ENCODE measurements around the gene TEK. TPM values are rescaled to one million over a fixed set of nuclear protein-coding genes. Genes with fewer than 3 reads are reported as not detected.

Gene TEK
- total RNA-seq, 5 donors from 2014 or later (not counting 1 experiment from before 2014, with no cell fraction given), result 0.16 TPM; not detected in 4

DNA sequence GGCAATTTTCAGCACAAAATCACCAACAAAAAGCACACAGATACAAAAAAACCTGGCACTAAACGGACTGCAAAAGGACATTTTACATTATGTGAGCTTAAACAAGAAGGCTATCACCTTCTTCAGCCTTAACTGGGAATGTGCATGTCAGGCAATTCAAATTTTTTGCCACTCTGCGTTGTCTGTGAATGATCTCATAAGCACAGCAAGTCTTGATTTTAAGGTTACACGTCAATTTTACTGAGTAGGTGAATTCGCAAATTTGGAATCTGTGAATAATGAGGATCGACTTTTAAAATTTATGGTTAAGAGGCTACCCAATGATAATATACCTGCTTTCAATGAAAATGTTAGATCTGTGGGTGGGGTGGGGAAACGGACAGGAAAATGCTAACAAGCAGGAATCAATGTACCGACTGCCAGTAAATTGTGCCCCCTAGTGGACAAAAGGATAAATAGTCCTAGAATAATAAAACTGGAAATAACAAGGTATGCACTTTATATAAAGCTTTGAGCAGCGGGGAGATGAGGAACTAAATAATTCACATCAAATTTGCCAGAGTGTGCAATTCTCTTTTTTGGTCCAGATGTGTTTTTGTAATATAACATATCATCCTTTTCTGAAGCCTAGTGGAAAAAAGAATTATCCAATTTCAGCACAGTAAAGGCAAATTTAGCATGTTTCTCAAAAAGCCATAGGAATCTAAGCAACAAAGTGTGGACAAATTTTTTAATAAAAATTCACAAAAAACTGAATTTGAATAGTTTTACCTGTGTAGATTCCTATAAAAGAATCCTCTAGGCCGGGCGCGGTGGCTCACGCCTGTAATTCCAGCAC is 167.4 kb downstream of the TEK start:
- peaks cover under 1 to 8% of the 10 kb centered on the region in 2 donors for H3K27me3 Mint-ChIP-seq
- DNase-seq, result peak in 3 of 35 experiments; percentile 5 to 54 (median 16)

DNA sequence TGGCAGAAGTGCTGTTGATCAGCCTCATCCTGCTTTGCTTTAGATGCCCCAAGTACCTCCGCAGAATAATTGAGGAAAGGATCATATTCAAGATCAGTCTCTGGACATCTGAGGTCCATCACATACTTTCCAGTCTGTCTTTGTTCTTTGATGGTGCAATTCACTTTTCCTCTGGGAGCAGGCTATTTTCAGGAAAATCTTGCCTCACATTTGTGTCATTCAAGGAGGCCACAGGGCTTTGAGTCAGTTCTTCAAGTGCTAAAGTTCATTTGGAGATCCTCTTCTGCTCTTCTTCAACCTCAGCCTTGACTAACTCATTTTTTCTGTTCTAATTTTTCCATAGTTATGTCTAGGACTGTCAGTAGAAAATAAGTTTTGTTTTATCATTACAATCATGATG is 169.3 kb downstream of the TEK start:
- DNase-seq, result no peak
- Histone ChIP-seq H3K4me3 (ENCODE audit: control insufficient read depth in 1 of 2, extremely low read depth in 1 of 2, low read length in 1 of 2) (no peak overlapping the region), H3K9me3 (no peaks in the 10 kb centered on the region), H3K27me3 (replicated peaks in 1 of 2; ENCODE audit: control insufficient read depth in 2 of 2, extremely low read depth in 1 of 2, insufficient read depth in 2 of 2, low read length in 1 of 2) (peaks cover 0 to 8% of the 10 kb centered on the region in 2 experiments), H3K27ac (ENCODE audit: low read length) (no peak overlapping the region), H3K4me1 (ENCODE audit: control insufficient read depth in 1 of 2, extremely low read depth in 1 of 2, insufficient read depth in 2 of 2, low read length in 2 of 2) (no peaks in the 10 kb centered on the region), H3K36me3 (ENCODE audit: control insufficient read depth in 2 of 2, extremely low read depth in 1 of 2, insufficient read depth in 1 of 2, low read length in 1 of 2) (no peaks in the 10 kb centered on the region)
- H3K9me3 Mint-ChIP-seq, result no peaks in the 10 kb centered on the region
- H3K4me3 Mint-ChIP-seq, result no peak overlapping the region
- no peaks in the 10 kb centered on the region for H3K4me1 Mint-ChIP-seq
- WGBS (ENCODE audit: insufficient coverage), result no CpG with 5 or more reads among the region's 1 CpG
- no peak overlapping the region for H3K27ac Mint-ChIP-seq
- no peak for ATAC-seq (replicated peaks in 1 of 4)
- H3K36me3 Mint-ChIP-seq, result no peaks in the 10 kb centered on the region
- peaks cover 7 to 11% of the 10 kb centered on the region in 2 donors for H3K27me3 Mint-ChIP-seq
- POLR2A ChIA-PET, result no interaction called here
- CTCF ChIA-PET, result no interaction called here

More for the DNA sequence above, 167.4 kb downstream of the TEK start:
- no peaks in the 10 kb centered on the region for H3K9me3 ChIP-seq
- H3K4me3 ChIP-seq (ENCODE audit: control insufficient read depth in 1 of 2, extremely low read depth in 1 of 2, low read length in 1 of 2), result no peak overlapping the region
- Mint-ChIP-seq H3K36me3 (no peaks in the 10 kb centered on the region), H3K4me3 (no peak overlapping the region), H3K4me1 (no peaks in the 10 kb centered on the region), H3K9me3 (no peaks in the 10 kb centered on the region), H3K27ac (no peak overlapping the region)
- no peaks in the 10 kb centered on the region for H3K36me3 ChIP-seq (ENCODE audit: control insufficient read depth in 2 of 2, extremely low read depth in 1 of 2, insufficient read depth in 1 of 2, low read length in 1 of 2)
- 0% methylated on average over 1 of the region's 12 CpGs for WGBS (ENCODE audit: insufficient coverage)
- CTCF ChIA-PET, result interaction anchor here in 1 of 2 donors (0.6 to 0.7 kb wide), 3 partner anchors 13 to 29 kb away, joined by 3 read pairs; no protein-coding TSS in a partner anchor
- H3K27me3 ChIP-seq (replicated peaks in 1 of 2; ENCODE audit: control insufficient read depth in 2 of 2, extremely low read depth in 1 of 2, insufficient read depth in 2 of 2, low read length in 1 of 2), result peaks cover 0 to 8% of the 10 kb centered on the region in 2 experiments
- H3K4me1 ChIP-seq (ENCODE audit: control insufficient read depth in 1 of 2, extremely low read depth in 1 of 2, insufficient read depth in 2 of 2, low read length in 2 of 2), result no peaks in the 10 kb centered on the region
- POLR2A ChIA-PET, result no interaction called here
- no peak overlapping the region for H3K27ac ChIP-seq (ENCODE audit: low read length)
- ATAC-seq (replicated peaks in 1 of 4), result peak in 1 of 4 experiments; percentile 52

DNA sequence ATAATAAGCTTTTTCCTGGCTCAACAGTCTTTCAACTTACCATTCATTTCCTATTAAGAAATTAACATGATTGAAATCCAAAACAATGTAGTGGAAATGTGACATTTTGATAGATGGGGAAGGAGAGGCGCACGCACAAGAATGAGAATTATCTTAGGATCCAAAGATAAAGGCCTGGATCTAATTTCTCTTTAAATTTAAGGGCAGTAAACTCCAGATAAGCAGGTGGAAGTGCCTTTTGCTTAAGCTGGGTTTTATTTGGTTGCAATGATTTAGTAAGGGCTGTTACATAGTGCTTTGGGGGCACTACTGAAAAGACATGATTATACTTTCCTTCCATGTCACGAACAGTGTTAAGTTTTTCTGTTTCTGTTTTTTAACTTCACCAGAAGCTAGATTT is 170.6 kb downstream of the TEK start:
- Histone ChIP-seq H3K36me3 (ENCODE audit: control insufficient read depth in 2 of 2, extremely low read depth in 1 of 2, insufficient read depth in 1 of 2, low read length in 1 of 2) (no peaks in the 10 kb centered on the region), H3K4me1 (ENCODE audit: control insufficient read depth in 1 of 2, extremely low read depth in 1 of 2, insufficient read depth in 2 of 2, low read length in 2 of 2) (no peaks in the 10 kb centered on the region), H3K27ac (ENCODE audit: low read length) (no peak overlapping the region), H3K27me3 (replicated peaks in 1 of 2; ENCODE audit: control insufficient read depth in 2 of 2, extremely low read depth in 1 of 2, insufficient read depth in 2 of 2, low read length in 1 of 2) (peaks cover 0 to 8% of the 10 kb centered on the region in 2 experiments), H3K4me3 (ENCODE audit: control insufficient read depth in 1 of 2, extremely low read depth in 1 of 2, low read length in 1 of 2) (no peak overlapping the region), H3K9me3 (no peaks in the 10 kb centered on the region)
- 94% methylated on average over 2 of the region's 3 CpGs for WGBS (ENCODE audit: insufficient coverage)
- DNase-seq (no peak), ATAC-seq (replicated peaks in 1 of 4) (no peak)
- Mint-ChIP-seq H3K4me1 (no peaks in the 10 kb centered on the region), H3K27me3 (peaks cover 7 to 11% of the 10 kb centered on the region in 2 donors), H3K36me3 (no peaks in the 10 kb centered on the region), H3K9me3 (no peaks in the 10 kb centered on the region), H3K4me3 (no peak overlapping the region), H3K27ac (no peak overlapping the region)
- ChIA-PET POLR2A (no interaction called here), CTCF (interaction anchor here in 1 of 2 donors (1.3 kb wide), 1 partner anchor 8 kb away, joined by 3 read pairs; no protein-coding TSS in a partner anchor)

Other genes starting within 250 kb of the TEK start
- gene CAAP1, start 216.4 kb upstream of the TEK start, total RNA-seq, result 10 to 100 TPM; 13.0 to 21.5 (median 16.3) TPM
- 10 to 100 TPM; 19.9 to 29.9 (median 23.7) TPM for gene PLAA, start 162.0 kb upstream of the TEK start, total RNA-seq
- 10 to 100 TPM in 2 of 5 donors, 1 to 10 TPM in 3; 6.2 to 11.1 (median 8.9) TPM for gene IFT74, start 152.8 kb upstream of the TEK start, total RNA-seq
- gene LRRC19, start 103.6 kb upstream of the TEK start, total RNA-seq, result not detected
- gene EQTN, start 187.9 kb downstream of the TEK start, total RNA-seq, result not detected

Data from T-cell (primary cell).